IMR-90 (cell line): ENCODE measurements around the gene TNFRSF21. TPM values are rescaled to one million over a fixed set of nuclear protein-coding genes. Genes with fewer than 3 reads are reported as not detected.

ENCODE experiments used
- ATAC-seq: fragments of 200-7000 bp; cut with Tn5 transposase; 2 replicates; pipeline ENCODE4 v1.9.1; 2020; ENCODE audit warnings: low read depth, mild to moderate bottlenecking, moderate library complexity
- BruUV-seq: library from RNA; stranded (reverse); fragments of 400-500 nt; replicated peaks from 2 replicates; lab custom pipeline; 2021; lab: Mats Ljungman, UMichigan
- CTCF ChIA-PET: fragments of 300-600 bp; formaldehyde crosslinking; extraction: SDS; loops from one replicate; lab custom pipeline; 2021; ENCODE audit warnings: antibody characterized with exemption; lab: Yijun Ruan, JAX
- POLR2A ChIA-PET: fragments of 300-600 bp; sonication (Branson Sonifier 250); formaldehyde crosslinking; loops from one replicate; lab custom pipeline; 2022; ENCODE audit warnings: antibody characterized with exemption; ENCODE audit not compliant: unreplicated experiment; lab: Charles Lee
- DNase-seq: peaks from one replicate; pipeline ENCODE4 v3.0.0; 2013
- H2AFZ ChIP-seq: replicated peaks from 2 replicates; pipeline ENCODE3; 2013; ENCODE audit warnings: low read length, mild to moderate bottlenecking; ENCODE audit not compliant: poor library complexity
- H2AK5ac ChIP-seq: 2 replicates; pipeline ENCODE4 v1.6.1; 2013; ENCODE audit warnings: low read depth, low read length, inconsistent platforms
- H2AK9ac ChIP-seq: replicated peaks from 2 replicates; pipeline ENCODE3; 2013; ENCODE audit warnings: mild to moderate bottlenecking, low read depth, low read length, moderate library complexity; ENCODE audit not compliant: poor library complexity
- H2BK120ac ChIP-seq: 2 replicates; pipeline ENCODE4 v1.6.1; 2013; ENCODE audit warnings: low read depth, low read length, inconsistent platforms
- H2BK15ac ChIP-seq: 3 replicates; pipeline ENCODE4 v1.6.1; 2013; ENCODE audit warnings: low read depth, low read length, inconsistent platforms
- H2BK20ac ChIP-seq: 2 replicates; pipeline ENCODE4 v1.6.1; 2013; ENCODE audit warnings: low read depth, mild to moderate bottlenecking, inconsistent platforms, low read length, moderate library complexity
- H2BK5ac ChIP-seq: 2 replicates; pipeline ENCODE4 v1.6.1; 2013; ENCODE audit warnings: mild to moderate bottlenecking, low read depth, low read length, inconsistent platforms; ENCODE audit not compliant: poor library complexity, severe bottlenecking
- H3K14ac ChIP-seq: replicated peaks from 2 replicates; pipeline ENCODE4 v1.6.1; 2013; ENCODE audit warnings: low read depth, low read length, inconsistent platforms
- H3K18ac ChIP-seq: 2 replicates; pipeline ENCODE4 v1.6.1; 2013; ENCODE audit warnings: low read depth, low read length, control low read depth
- H3K23ac ChIP-seq: 2 replicates; pipeline ENCODE4 v1.6.1; 2013; ENCODE audit warnings: low read depth, low read length, inconsistent platforms
- H3K27ac ChIP-seq: 2 replicates; pipeline ENCODE4 v1.5.1; 2013; ENCODE audit warnings: mild to moderate bottlenecking, control low read depth, low read length; ENCODE audit not compliant: insufficient read depth
- H3K27me3 ChIP-seq: 2 replicates; pipeline ENCODE4 v1.6.1; 2013; ENCODE audit warnings: low read length; ENCODE audit not compliant: control insufficient read depth, insufficient read depth
- H3K36me3 ChIP-seq: 2 replicates; pipeline ENCODE4 v1.6.1; 2013; ENCODE audit warnings: low read length, mixed read lengths; ENCODE audit not compliant: control insufficient read depth, insufficient read depth
- H3K4ac ChIP-seq: 2 replicates; pipeline ENCODE4 v1.6.1; 2013; ENCODE audit warnings: low read depth, low read length, inconsistent platforms
- H3K4me1 ChIP-seq: 2 replicates; pipeline ENCODE4 v1.6.1; 2013; ENCODE audit warnings: low read length, mixed read lengths; ENCODE audit not compliant: control insufficient read depth, insufficient read depth
- H3K4me2 ChIP-seq: 2 replicates; pipeline ENCODE4 v1.6.1; 2013; ENCODE audit warnings: low read depth, mild to moderate bottlenecking, control low read depth, low read length, moderate library complexity
- H3K4me3 ChIP-seq: 2 replicates; pipeline ENCODE4 v1.5.1; 2013; ENCODE audit warnings: low read depth, mild to moderate bottlenecking, control low read depth, low read length, moderate library complexity; ENCODE audit not compliant: insufficient read depth
- H3K56ac ChIP-seq: 2 replicates; pipeline ENCODE4 v1.6.1; 2013; ENCODE audit warnings: low read length, inconsistent platforms; ENCODE audit not compliant: insufficient read depth; ENCODE audit errors: extremely low read depth
- H3K79me1 ChIP-seq, 2 experiments: 2 replicates each; pipeline ENCODE4 v1.6.1; 2013; ENCODE audit warnings: low read length in 2 of 2, inconsistent platforms in 1 of 2, low read depth in 1 of 2
- H3K9ac ChIP-seq: 2 replicates; pipeline ENCODE4 v1.6.1; 2013; ENCODE audit warnings: low read depth, low read length, control low read depth
- H3K9me1 ChIP-seq: 2 replicates; pipeline ENCODE4 v1.6.1; 2013; ENCODE audit warnings: low read length, inconsistent platforms; ENCODE audit not compliant: insufficient read depth
- H3K9me3 ChIP-seq: 2 replicates; pipeline ENCODE4 v1.6.1; 2013; ENCODE audit warnings: low read length; ENCODE audit not compliant: control insufficient read depth, insufficient read depth
- H4K20me1 ChIP-seq: 2 replicates; pipeline ENCODE4 v1.6.1; 2013; ENCODE audit warnings: low read length, inconsistent platforms; ENCODE audit not compliant: insufficient read depth
- H4K5ac ChIP-seq: 2 replicates; pipeline ENCODE4 v1.6.1; 2013; ENCODE audit warnings: mild to moderate bottlenecking, low read depth, low read length, control low read depth
- H4K8ac ChIP-seq, 2 experiments: 2 replicates each; pipeline ENCODE4 v1.6.1; 2013; ENCODE audit warnings: low read depth in 2 of 2, low read length in 2 of 2, control low read depth in 1 of 2, inconsistent platforms in 1 of 2
- H4K91ac ChIP-seq: 2 replicates; pipeline ENCODE4 v1.6.1; 2013; ENCODE audit warnings: low read depth, low read length, inconsistent platforms; ENCODE audit not compliant: insufficient read depth
- CEBPB ChIP-seq: IDR thresholded peaks from 2 replicates; pipeline ENCODE4 v1.6.1; 2012; ENCODE audit warnings: low read depth, low read length, improper control_type of control experiment
- FOS ChIP-seq: fragments of 150-350 bp; IDR thresholded peaks from 2 replicates; pipeline ENCODE4 v1.6.1; 2016; ENCODE audit warnings: low read depth, low read length
- MAFK ChIP-seq: IDR thresholded peaks from 2 replicates; pipeline ENCODE4 v1.6.1; 2012; ENCODE audit warnings: low read depth, low read length, improper control_type of control experiment
- POLR2A ChIP-seq: IDR thresholded peaks from 2 replicates; pipeline ENCODE4 v1.6.1; 2012; ENCODE audit warnings: mild to moderate bottlenecking, low read depth, low read length
- RAD21 ChIP-seq: IDR thresholded peaks from 2 replicates; pipeline ENCODE4 v1.6.1; 2012; ENCODE audit warnings: low read length, improper control_type of control experiment
- WGBS, 2 experiments: methylation state at CpG; one replicate each; pipeline versions ENCODE4 v1.1.5 to v1.1.7; 2013; ENCODE audit warnings: missing lambda C conversion rate in 2 of 2; ENCODE audit not compliant: insufficient read length in 1 of 2; ENCODE audit errors: extremely low coverage in 2 of 2; 5-methylcytosine and 5-hydroxymethylcytosine counted together
- dilution Hi-C: fragments of 300-500 bp; cut with HindIII; formaldehyde crosslinking; loops from one replicate; pipeline ENCODE4 v1.14.3; 2018; ENCODE audit warnings: low sequenced_read_pairs; ENCODE audit not compliant: unreplicated experiment
- in situ Hi-C: fragments of 300-500 bp; cut with MboI; formaldehyde crosslinking; loops from 3 replicates; pipeline ENCODE4 v1.14.3; 2019; ENCODE audit warnings: low sequenced_read_pairs, inconsistent platforms, mixed read lengths
- intact Hi-C: fragments of 100-400 bp; cut with micrococcal nuclease; formaldehyde crosslinking; loops from 2 replicates; pipeline ENCODE4 v1.10.0; 2022
- polyA plus RNA-seq, 3 experiments: library from polyadenylated mRNA; depleted of rRNA; stranded (reverse); fragments of >200 nt; gene quantifications; 2 replicates each; pipeline ENCODE4 v1.2.3, GENCODE V29; 2012; ENCODE audit warnings: low replicate concordance in 1 of 3
- total RNA-seq: library from RNA; depleted of rRNA; stranded (reverse); fragments of >200 nt; gene quantifications from 2 replicates; pipeline ENCODE4 v1.2.3, GENCODE V29; 2012
- TF ChIP-seq, protein P1 (sequence below): fragments of 150-350 bp; IDR thresholded peaks from 2 replicates; pipeline ENCODE4 v1.6.1; 2016; ENCODE audit warnings: low read depth, mild to moderate bottlenecking, low read length, moderate library complexity, borderline replicate concordance
- TF ChIP-seq, protein P2 (sequence below): fragments of 150-350 bp; IDR thresholded peaks from 2 replicates; pipeline ENCODE4 v1.6.1; 2017; ENCODE audit warnings: mild to moderate bottlenecking, antibody characterized with exemption, low read length, low read depth

TNFRSF21 gene
- total and polyA plus RNA-seq, 2 of the 4 experiments (the other 2 are of a cell fraction) = 2.9 to 6.9 TPM

DNA sequence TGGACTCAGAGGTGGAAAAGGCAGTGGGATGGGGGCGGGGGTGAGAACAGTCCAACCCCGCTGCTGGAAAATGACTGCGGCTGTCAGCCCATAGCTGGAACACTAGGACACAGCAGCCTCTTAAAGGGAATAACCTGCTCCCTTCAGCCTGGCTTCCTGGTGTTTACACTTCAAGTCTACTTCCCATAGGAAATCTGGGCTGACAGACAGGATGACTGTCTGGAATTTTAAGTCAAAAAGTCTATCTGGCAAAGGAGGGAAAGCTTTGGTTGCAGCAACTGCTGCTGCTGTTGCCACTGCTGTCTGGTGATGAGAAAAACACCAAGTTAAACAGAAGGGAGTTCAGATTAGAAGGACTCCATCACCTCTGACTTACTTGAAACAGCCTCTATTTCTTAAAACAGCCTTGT, 44.9 kb downstream of the TNFRSF21 start:
- ATAC-seq = no peak
- H3K14ac ChIP-seq = no peak overlapping the region
- peaks cover 4% of the 10 kb centered on the region; the same call in 1 of the 2 replicates for H3K4me1 ChIP-seq
- peaks cover 3% of the 10 kb centered on the region; the same call in 1 of the 2 replicates for H3K9me1 ChIP-seq
- H2BK20ac ChIP-seq = no peak overlapping the region
- H2AK5ac ChIP-seq = no peak overlapping the region
- peaks cover 0 to 5% of the 10 kb centered on the region in 2 experiments; a peak in 2 of 4 replicates for H3K79me1 ChIP-seq
- no peak overlapping the region for H3K4me3 ChIP-seq
- H3K4ac ChIP-seq = no peak overlapping the region
- H3K36me3 ChIP-seq = no peaks in the 10 kb centered on the region
- no CpG with 5 or more reads among the region's 3 CpGs for WGBS, 2 experiments
- dilution Hi-C loops (no loop called here), intact Hi-C loops (no loop called here), in situ Hi-C loops (no loop called here)
- no peak overlapping the region for H4K5ac ChIP-seq
- no peak overlapping the region for H3K9ac ChIP-seq
- no peak overlapping the region for H3K27ac ChIP-seq
- no peak overlapping the region for H3K4me2 ChIP-seq
- no TSS peak for BruUV-seq
- no peak overlapping the region for H2BK15ac ChIP-seq
- H4K8ac ChIP-seq = no peak overlapping the region
- H3K23ac ChIP-seq = no peak overlapping the region
- no peaks in the 10 kb centered on the region for H4K20me1 ChIP-seq
- H2AFZ ChIP-seq = no peak overlapping the region
- no peak overlapping the region for H3K18ac ChIP-seq
- H3K9me3 ChIP-seq = no peaks in the 10 kb centered on the region
- no peak overlapping the region for H2BK5ac ChIP-seq
- H2BK120ac ChIP-seq = no peak overlapping the region
- CTCF ChIA-PET = no interaction called here
- H4K91ac ChIP-seq = no peak overlapping the region
- TF ChIP-seq MAFK (no peak), CEBPB (no peak), POLR2A (no peak), FOS (no peak), RAD21 (no peak)
- TF ChIP-seq, protein P1, sequence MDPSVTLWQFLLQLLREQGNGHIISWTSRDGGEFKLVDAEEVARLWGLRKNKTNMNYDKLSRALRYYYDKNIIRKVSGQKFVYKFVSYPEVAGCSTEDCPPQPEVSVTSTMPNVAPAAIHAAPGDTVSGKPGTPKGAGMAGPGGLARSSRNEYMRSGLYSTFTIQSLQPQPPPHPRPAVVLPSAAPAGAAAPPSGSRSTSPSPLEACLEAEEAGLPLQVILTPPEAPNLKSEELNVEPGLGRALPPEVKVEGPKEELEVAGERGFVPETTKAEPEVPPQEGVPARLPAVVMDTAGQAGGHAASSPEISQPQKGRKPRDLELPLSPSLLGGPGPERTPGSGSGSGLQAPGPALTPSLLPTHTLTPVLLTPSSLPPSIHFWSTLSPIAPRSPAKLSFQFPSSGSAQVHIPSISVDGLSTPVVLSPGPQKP = no peak
- TF ChIP-seq, protein P2, sequence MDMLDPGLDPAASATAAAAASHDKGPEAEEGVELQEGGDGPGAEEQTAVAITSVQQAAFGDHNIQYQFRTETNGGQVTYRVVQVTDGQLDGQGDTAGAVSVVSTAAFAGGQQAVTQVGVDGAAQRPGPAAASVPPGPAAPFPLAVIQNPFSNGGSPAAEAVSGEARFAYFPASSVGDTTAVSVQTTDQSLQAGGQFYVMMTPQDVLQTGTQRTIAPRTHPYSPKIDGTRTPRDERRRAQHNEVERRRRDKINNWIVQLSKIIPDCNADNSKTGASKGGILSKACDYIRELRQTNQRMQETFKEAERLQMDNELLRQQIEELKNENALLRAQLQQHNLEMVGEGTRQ = no peak
- H2AK9ac ChIP-seq = no peak overlapping the region
- no peak for DNase-seq
- no peak overlapping the region for H3K56ac ChIP-seq
- H3K27me3 ChIP-seq = no peaks in the 10 kb centered on the region
- POLR2A ChIA-PET = no interaction called here
